AG10803 (cell line): ENCODE measurements around the gene L3MBTL3.

ENCODE experiments used
- DNase-seq: peaks from one replicate; pipeline ENCODE4 v3.0.0; 2010; ENCODE audit warnings: low read depth
- H3K4me3 ChIP-seq: 2 replicates; pipeline ENCODE4 v1.5.1; 2011; ENCODE audit warnings: mild to moderate bottlenecking, low read length, control low read depth
- CTCF ChIP-seq: conservative IDR thresholded peaks from 2 replicates; pipeline ENCODE4 v1.5.1; 2011; ENCODE audit warnings: mild to moderate bottlenecking, low read length, control low read depth, inconsistent platforms

The L3MBTL3 gene

DNA sequence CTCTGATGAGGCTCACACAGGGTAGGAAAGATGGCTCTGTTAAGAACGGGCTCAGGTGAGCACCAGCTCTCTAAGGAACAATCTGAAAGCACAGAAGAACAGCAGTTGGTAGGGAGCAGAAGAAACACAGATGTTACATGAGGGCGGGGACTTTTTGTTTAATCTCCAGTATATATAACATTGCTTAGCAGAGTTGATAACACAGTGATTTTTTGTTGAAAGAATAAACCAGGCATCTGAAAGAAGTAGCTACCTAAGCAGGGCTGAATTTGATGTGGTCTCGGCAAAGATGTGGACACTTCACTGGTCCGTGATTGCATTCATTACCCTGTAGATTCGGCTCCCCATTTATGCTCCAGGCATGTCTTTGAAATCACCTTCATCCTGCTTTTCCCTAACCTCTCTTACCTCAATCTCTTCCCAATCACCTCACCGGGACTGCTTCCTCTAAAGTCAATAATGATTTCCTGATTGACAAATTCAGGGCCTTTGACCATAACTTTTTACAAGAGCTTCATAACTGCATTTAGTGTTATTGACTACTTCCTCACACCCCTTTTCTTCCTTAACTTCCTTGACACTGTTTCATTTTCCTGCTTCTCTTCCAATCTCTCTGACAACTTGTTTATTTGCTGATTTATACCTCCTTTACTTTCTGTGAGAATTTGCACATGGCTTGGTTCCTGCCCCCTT lies 170.0 kb downstream of the L3MBTL3 start:
- DNase-seq, result no peak
- no peak overlapping the region for H3K4me3 ChIP-seq
- no peak for TF ChIP-seq CTCF

DNA sequence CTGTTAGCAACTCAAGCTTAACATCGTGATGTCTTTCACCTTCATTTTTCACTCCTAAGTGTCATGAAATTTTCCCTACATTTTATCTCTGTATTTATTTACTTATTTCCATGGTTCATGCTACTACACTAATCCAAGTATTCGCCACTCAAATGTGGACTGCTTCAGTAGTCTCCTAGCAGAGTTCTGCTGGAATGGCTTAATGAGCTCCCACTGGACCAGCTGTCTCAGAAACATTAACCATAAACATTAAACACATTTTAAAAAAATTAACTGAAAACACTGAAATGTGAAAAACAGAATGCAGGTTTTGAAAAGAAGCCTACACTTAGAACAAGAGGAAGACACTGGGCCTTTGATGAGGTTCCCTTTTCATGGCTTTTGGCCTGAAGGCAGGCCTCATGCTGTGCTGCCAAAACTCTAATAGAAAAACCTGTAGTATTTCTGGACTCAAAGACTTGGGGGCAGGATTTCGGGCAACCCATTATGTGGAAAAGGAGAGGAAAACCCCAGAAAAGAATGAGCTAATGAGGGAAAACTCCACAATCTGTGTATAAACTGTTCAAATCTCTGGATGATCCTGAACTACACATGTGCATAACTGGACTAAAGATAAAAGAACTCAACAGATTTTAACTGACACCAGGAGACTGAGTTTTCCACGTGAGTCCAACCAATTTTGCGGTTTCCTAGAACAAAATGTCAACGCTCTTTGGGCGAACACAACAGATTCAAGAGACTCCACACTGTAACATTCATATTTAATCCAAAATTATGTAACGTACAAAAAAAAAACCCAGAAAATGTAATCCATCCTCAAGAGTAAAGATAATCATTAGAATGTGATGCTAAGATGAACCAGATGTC lies 171.4 kb downstream of the L3MBTL3 start:
- TF ChIP-seq CTCF, result no peak
- no peak overlapping the region for H3K4me3 ChIP-seq
- no peak for DNase-seq
